ENCODE data around the gene SIGLEC5. TPM values are rescaled to one million over a fixed set of nuclear protein-coding genes. Genes with fewer than 3 reads are reported as not detected.
"Not testable (repeated sequence)": the region's sequence is repeated elsewhere in the genome, so short reads cannot be mapped to it uniquely, and the experiment has no call there.

SIGLEC5 gene, protein sequence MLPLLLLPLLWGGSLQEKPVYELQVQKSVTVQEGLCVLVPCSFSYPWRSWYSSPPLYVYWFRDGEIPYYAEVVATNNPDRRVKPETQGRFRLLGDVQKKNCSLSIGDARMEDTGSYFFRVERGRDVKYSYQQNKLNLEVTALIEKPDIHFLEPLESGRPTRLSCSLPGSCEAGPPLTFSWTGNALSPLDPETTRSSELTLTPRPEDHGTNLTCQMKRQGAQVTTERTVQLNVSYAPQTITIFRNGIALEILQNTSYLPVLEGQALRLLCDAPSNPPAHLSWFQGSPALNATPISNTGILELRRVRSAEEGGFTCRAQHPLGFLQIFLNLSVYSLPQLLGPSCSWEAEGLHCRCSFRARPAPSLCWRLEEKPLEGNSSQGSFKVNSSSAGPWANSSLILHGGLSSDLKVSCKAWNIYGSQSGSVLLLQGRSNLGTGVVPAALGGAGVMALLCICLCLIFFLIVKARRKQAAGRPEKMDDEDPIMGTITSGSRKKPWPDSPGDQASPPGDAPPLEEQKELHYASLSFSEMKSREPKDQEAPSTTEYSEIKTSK
- polyA plus RNA-seq, result not detected

DNA sequence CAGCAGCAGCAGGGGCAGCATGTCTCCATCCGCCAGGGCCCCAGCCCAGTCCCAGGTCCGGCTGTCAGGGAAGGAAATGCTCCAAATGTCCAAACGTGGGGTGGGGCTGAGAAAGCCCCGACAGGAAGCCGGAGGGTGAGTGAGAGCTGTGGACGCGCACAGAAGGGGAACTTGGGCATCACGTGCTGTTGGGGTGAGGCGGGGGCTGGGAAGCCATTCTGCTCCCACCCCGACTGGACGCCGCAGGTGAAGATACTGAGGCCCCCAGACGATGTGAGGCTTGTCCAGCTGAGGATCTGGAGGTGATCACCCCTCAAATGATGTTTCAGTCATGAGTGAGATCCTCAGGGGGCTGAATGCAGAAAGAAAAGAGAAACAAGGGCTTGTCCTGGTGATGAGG is at the start of gene SIGLEC5:
SIGLEC5 (minus strand) TSS at position 87 of the 400 bp plus-strand sequence; CDS start at position 21, 66 bp downstream.
- H3K9me3 Mint-ChIP-seq, H3K27me3 Mint-ChIP-seq, H3K36me3 Mint-ChIP-seq: not testable (repeated sequence)
- peaks cover 10 to 29% (median 11%) of the 10 kb centered on the region in 3 donors for H3K4me1 Mint-ChIP-seq
- H3K4me3 Mint-ChIP-seq, result peak within 1 kb of the TSS in 3 of 4 donors; percentile 81 to 96 (median 92)
- H3K27ac Mint-ChIP-seq, result peak within 1 kb of the TSS in 2 of 3 donors; percentile 74 to 85

DNA sequence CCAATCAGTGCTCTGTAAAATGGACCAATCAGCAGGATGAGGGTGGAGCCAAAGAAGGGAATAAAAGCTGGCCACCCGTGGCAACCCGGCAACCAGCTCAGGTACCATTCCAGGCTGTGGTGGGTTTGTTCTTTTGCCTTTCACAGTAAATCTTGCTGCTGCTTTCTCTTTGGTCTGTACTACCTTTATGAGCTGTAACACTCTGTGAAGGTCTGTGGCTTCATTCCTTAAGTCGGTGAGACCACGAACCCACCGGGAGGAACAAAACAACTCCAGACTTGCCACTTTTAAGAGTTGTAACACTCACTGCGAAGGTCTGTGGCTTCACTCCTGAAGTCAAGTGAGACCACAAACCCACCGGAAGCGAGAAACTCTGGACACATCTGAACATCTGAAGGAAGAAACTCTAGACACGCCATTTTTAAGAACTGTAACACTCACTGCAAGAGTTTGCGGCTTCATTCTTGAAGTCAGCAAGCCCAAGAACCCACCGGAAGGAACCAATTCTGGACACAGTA is 46.4 kb upstream of the SIGLEC5 start:
- H3K9me3 Mint-ChIP-seq, result peaks cover 0 to 1% (median 0%) of the 10 kb centered on the region in 3 donors
- peaks cover 17% of the 10 kb centered on the region for H3K27me3 Mint-ChIP-seq
- H3K4me3 Mint-ChIP-seq, result no peak overlapping the region
- peak overlapping the region in 1 of 3 donors; percentile 50 for H3K27ac Mint-ChIP-seq
- no peaks in the 10 kb centered on the region for H3K4me1 Mint-ChIP-seq
- no peaks in the 10 kb centered on the region for H3K36me3 Mint-ChIP-seq

DNA sequence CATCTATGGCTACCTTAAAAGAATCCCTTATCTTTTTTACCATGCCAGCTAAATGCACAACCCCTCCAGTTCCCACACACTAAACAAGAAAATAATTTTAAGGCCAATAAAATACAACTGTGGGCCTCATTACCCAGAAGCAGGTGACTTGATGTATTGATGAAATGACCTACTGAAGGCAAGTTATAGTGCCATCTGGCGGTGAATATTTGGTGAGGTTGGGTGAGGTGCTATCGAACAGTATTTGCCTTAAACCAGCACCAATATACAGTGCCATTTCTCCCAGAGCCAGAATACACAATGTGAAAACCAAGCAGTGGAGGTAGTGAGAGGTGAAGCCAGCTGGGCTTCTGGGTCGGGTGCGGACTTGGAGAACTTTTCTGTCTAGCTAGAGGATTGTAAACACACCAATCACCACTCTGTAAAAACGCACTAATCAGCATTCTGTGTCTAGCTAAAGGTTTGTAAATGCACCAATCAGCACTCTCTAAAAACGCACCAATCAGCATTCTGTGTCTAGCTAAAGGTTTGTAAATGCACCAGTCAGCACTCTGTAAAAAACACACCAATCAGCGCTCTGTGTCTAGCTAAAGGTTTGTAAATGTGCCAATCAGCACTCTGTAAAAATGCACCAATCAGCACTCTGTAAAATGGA is 45.8 kb upstream of the SIGLEC5 start:
- peaks cover 17% of the 10 kb centered on the region for H3K27me3 Mint-ChIP-seq

DNA sequence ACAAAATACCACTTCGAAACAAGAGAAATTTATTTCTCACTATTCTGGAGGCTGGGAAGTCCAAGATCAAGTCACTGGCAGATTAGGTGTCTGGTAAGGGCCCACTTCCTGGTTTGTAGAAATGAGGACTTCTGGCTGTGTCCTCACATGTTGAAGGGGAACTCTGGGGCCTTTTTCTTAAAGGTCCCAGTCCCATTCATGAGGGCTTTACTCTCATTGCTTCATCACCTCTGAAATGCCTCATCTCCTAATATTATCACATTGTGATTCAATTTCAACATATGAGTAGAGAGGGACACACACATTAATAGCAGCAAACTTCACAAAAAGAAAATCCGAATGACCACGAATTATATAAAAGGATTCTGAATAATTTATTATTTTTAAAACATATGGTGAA is 38.0 kb upstream of the SIGLEC5 start:
- no peak overlapping the region for H3K4me3 Mint-ChIP-seq
- no peak overlapping the region for H3K27ac Mint-ChIP-seq
- peaks cover 2% of the 10 kb centered on the region for H3K36me3 Mint-ChIP-seq
- H3K4me1 Mint-ChIP-seq, result no peaks in the 10 kb centered on the region
- peaks cover 28% of the 10 kb centered on the region for H3K27me3 Mint-ChIP-seq
- peaks cover 0 to 5% (median 2%) of the 10 kb centered on the region in 3 donors for H3K9me3 Mint-ChIP-seq

More for the DNA sequence above, 45.8 kb upstream of the SIGLEC5 start:
- not testable (repeated sequence) for H3K4me3 Mint-ChIP-seq, H3K36me3 Mint-ChIP-seq, H3K27ac Mint-ChIP-seq, H3K4me1 Mint-ChIP-seq, H3K9me3 Mint-ChIP-seq

DNA sequence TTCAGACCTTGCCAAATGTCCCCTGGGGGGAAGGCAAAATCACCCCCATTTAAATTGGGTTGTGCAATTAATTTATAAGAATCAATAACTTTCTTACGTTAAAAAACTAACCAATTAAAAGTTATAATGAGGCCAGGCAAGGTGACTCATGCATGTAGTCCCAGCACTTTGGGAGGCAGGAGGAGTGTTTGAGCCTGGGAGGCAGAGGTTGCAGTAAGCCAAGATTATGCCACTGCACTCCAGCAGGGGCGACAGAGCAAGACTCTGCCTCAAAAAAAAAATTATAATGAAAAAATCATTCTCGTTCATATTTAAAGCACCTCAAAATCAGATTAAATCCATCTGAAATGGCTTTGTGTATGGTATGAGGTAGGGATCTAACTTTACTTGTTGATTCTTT is 34.8 kb upstream of the SIGLEC5 start:
- H3K36me3 Mint-ChIP-seq, result peaks cover 2% of the 10 kb centered on the region

DNA sequence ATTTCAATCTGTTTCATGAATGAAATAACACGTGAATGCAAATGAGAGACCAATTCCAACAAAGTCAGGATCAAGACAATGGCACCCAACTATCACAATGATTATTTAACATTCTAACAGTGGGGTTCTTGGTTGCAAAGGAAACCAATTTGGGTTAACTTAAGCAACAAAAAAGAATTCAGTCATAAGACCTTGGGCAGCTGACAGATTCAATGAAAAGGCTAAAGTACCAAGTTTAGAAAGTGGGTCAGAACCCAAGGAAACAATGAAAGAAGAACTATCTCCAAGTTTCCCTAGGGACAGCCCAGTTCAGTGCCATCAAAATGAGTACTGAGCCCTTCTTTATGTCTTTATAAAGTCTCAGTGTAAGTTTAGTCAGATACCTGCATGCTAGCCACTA is 33.9 kb upstream of the SIGLEC5 start:
- no peaks in the 10 kb centered on the region for H3K4me1 Mint-ChIP-seq
- H3K9me3 Mint-ChIP-seq, result peaks cover 0 to 5% (median 0%) of the 10 kb centered on the region in 3 donors
- H3K4me3 Mint-ChIP-seq, result no peak overlapping the region
- peaks cover 30% of the 10 kb centered on the region for H3K27me3 Mint-ChIP-seq
- no peak overlapping the region for H3K27ac Mint-ChIP-seq
- peaks cover 2% of the 10 kb centered on the region for H3K36me3 Mint-ChIP-seq

More for the DNA sequence above, 34.8 kb upstream of the SIGLEC5 start:
- Mint-ChIP-seq H3K4me1 (no peaks in the 10 kb centered on the region), H3K9me3 (peaks cover 0 to 5% (median under 1%) of the 10 kb centered on the region in 3 donors), H3K27me3 (peaks cover 34% of the 10 kb centered on the region), H3K27ac (no peak overlapping the region), H3K4me3 (no peak overlapping the region)

DNA sequence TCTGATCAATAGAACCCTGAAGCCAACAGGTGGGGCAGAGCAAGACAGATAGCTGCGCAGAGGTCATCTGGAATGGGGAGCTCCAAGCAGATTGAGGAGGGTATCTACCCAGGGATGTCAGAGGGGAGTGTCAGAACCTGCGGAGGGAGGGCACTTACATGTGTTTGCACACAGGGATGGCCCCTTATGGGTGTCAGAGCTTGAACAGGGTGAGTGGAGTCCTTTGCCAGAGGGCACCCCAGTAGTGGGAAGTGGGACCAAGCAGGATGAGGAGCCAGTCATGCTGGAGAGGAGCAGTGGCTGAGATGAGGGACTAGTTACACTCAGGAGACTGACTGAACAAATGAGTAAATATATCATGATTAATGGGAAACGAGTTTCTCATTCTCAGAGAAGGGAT is 33.4 kb upstream of the SIGLEC5 start:
- Mint-ChIP-seq H3K36me3 (peaks cover 2% of the 10 kb centered on the region), H3K4me1 (peaks cover 0 to under 1% (median 0%) of the 10 kb centered on the region in 3 donors), H3K27me3 (peaks cover 30% of the 10 kb centered on the region), H3K4me3 (no peak overlapping the region), H3K9me3 (peaks cover 0 to 5% (median 0%) of the 10 kb centered on the region in 3 donors), H3K27ac (no peak overlapping the region)

DNA sequence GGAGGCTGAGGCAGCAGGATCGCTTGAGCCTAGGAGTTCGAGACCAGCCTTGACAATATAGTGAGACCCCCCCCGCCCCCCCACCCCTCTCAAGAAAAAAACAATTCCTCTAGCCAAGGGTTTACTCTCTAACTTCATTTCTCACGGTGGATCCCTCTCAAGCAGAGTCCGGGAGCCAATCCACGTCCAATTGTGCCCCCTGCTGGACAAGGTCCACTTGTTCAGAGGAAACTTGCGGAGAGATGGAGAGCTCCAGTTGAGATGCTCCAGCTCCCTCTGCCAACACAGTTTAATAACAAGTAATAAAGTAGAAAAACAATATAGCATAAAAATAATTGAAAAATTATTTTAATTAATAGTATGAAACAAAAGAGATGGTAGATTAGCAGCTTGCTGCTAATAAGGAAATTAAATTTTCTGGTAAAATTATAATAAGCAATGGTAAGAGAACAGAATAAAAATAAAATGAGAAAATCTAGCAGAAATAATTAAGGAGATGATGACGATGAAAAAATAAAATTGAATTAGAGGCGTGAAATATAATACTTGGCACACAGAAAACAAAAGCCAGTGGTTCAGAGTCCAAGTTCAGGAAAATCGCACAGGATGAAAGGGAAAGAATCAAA is 30.9 kb upstream of the SIGLEC5 start:
- no peak overlapping the region for H3K4me3 Mint-ChIP-seq
- peaks cover 6 to 11% (median 9%) of the 10 kb centered on the region in 3 donors for H3K4me1 Mint-ChIP-seq
- peaks cover 2% of the 10 kb centered on the region for H3K36me3 Mint-ChIP-seq
- H3K27ac Mint-ChIP-seq, result no peak overlapping the region
- peaks cover 24% of the 10 kb centered on the region for H3K27me3 Mint-ChIP-seq
- peaks cover 0 to 2% (median 0%) of the 10 kb centered on the region in 3 donors for H3K9me3 Mint-ChIP-seq

DNA sequence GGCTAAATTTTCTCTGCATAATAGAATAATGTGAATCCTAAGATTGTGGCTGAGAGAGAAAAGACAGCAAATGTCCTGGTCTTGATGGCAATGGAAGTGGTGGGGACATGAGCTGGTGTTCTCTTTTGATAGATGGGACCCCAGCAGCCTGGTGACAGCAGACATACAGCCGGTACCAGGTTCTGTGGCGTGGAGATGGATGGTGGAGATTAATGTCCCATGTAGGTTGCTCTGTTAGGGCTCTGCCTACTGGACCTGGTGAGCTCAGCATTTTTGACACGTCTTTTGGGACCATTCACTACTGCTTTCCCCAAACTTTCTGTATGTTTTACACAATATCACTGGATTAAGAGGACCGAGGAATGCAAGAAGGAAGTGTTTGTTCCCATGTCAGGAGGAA is 24.6 kb upstream of the SIGLEC5 start:
- Mint-ChIP-seq H3K4me1 (peaks cover 37 to 42% (median 40%) of the 10 kb centered on the region in 3 donors), H3K27me3 (no peaks in the 10 kb centered on the region), H3K4me3 (peak overlapping the region in 1 of 4 donors; percentile 28), H3K27ac (no peak overlapping the region), H3K9me3 (no peaks in the 10 kb centered on the region), H3K36me3 (no peaks in the 10 kb centered on the region)

DNA sequence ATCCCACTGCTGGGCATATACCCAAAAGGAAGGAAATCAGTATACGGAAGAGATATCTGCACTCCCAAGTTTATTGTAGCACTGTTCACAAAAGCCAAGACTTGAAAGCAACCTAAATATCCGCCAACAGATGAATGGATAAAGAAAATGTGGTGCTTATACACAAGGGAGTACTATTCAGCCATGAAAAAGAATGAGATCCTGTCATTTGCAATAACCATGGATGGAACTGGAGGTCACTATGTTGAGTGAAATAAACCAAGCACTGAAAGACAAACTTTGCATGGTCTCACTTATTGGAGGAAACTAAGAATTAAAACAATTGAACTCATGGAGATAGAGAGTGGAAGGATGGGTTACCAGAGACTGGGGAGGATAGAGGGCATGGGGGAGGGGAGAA is 23.0 kb upstream of the SIGLEC5 start:
- no peak overlapping the region for H3K27ac Mint-ChIP-seq
- H3K9me3 Mint-ChIP-seq, result no peaks in the 10 kb centered on the region
- no peak overlapping the region for H3K4me3 Mint-ChIP-seq
- peaks cover 42 to 44% (median 44%) of the 10 kb centered on the region in 3 donors for H3K4me1 Mint-ChIP-seq
- H3K27me3 Mint-ChIP-seq, result no peaks in the 10 kb centered on the region
- no peaks in the 10 kb centered on the region for H3K36me3 Mint-ChIP-seq

DNA sequence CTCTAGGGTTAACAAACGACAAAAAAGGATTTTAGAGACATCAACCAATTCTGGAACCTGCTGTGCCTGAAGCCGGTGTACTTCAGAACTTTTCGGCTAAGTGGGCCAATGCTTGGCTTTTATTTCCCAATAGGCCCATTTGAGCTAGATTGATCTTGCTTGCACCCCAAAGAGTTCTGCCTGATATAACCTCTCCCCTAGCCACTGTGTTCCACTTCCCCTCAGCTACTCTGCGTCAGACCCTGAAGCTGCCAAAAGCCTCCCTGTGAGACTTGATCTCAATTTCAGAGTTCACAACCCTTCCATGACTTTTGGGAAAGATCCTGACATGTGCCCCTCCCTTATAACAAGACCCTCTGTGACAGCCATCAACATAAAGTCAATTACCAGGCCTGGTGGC is 22.1 kb upstream of the SIGLEC5 start:
- H3K27ac Mint-ChIP-seq, result no peak overlapping the region

DNA sequence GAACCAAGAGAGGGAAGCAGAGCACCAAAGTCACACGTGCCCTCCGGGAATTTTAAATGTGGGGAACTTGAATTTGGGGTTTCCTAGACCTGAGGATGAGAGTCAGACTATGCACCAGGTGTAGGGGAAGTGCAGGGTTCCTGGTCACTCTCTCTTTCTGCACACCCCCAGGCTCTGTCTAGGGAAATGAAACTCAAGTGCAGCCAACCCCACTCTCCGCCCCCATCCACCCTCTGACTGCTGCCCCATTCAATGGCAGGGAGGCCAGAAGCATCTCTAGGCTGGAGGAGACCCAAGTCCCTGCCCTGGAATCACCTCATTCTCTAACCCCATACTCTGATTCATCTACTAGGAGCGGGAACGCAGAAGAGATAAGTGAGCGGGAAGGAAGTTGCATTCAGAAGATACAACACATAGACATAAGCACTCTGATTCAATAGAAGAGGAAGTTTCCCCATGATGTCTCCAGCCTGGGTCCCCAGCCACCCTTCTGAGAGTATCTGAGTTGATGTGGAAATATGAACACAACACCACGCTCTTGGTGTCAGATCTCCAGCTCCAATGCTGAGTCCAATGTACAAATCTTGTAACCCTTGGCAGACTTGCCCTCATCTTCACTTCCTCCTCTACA is 21.1 kb upstream of the SIGLEC5 start:
- Mint-ChIP-seq H3K27ac (peak overlapping the region; percentile 50 to 93 (median 52)), H3K4me1 (peaks cover 41 to 45% (median 42%) of the 10 kb centered on the region in 3 donors), H3K4me3 (peak overlapping the region; percentile 26 to 89 (median 60)), H3K27me3 (no peaks in the 10 kb centered on the region), H3K36me3 (no peaks in the 10 kb centered on the region), H3K9me3 (no peaks in the 10 kb centered on the region)

More for the DNA sequence above, 22.1 kb upstream of the SIGLEC5 start:
- H3K9me3 Mint-ChIP-seq, result no peaks in the 10 kb centered on the region
- peaks cover 42 to 46% (median 46%) of the 10 kb centered on the region in 3 donors for H3K4me1 Mint-ChIP-seq
- no peaks in the 10 kb centered on the region for H3K27me3 Mint-ChIP-seq
- peak overlapping the region in 1 of 4 donors; percentile 28 for H3K4me3 Mint-ChIP-seq
- H3K36me3 Mint-ChIP-seq, result no peaks in the 10 kb centered on the region

DNA sequence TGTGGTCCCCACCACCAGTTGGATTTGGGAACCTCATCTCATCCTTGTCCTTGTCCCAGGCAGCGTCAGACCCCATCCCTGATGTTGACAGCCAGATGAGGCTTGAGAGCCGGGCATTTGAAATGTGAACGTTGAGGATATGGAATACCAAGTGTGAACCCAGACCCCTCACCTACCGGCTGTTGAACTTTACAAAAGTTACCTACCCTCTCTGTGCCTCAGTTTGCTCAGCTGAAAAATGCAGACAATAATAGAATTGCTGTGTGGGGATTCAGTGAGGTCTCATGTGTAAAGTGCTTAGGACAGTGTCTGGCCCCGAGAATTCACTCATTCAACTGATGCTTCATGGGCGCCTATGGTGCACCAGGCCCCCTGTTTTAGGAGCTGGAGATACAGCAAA is 17.1 kb upstream of the SIGLEC5 start:
- no peaks in the 10 kb centered on the region for H3K9me3 Mint-ChIP-seq
- H3K4me3 Mint-ChIP-seq, result peak overlapping the region; percentile 56 to 94 (median 76)
- H3K4me1 Mint-ChIP-seq, result peaks cover 47% of the 10 kb centered on the region in 3 donors

DNA sequence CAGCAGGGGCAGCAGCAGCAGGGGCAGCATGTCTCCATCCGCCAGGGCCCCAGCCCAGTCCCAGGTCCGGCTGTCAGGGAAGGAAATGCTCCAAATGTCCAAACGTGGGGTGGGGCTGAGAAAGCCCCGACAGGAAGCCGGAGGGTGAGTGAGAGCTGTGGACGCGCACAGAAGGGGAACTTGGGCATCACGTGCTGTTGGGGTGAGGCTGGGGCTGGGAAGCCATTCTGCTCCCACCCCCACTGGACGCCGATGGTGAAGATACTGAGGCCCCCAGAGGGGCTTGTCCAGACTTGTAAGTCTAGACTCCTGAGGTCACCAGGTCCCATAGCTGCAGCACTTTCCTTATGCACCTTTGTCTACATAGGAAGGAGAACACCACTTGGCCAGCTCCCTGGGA is 16.5 kb upstream of the SIGLEC5 start, which contains the start of gene SIGLEC14:
SIGLEC14 (minus strand) TSS at position 96 of the 400 bp plus-strand sequence; CDS start at position 30, 66 bp downstream.
- H3K4me3 Mint-ChIP-seq, result peak within 1 kb of the TSS; percentile 91 to 100 (median 96)
- H3K4me1 Mint-ChIP-seq, result peaks cover 44 to 47% (median 46%) of the 10 kb centered on the region in 3 donors
- not testable (repeated sequence) for H3K9me3 Mint-ChIP-seq, H3K36me3 Mint-ChIP-seq, H3K27me3 Mint-ChIP-seq
- peak within 1 kb of the TSS; percentile 73 to 98 (median 92) for H3K27ac Mint-ChIP-seq

More for the DNA sequence above, 17.1 kb upstream of the SIGLEC5 start:
- Mint-ChIP-seq H3K27me3 (no peaks in the 10 kb centered on the region), H3K27ac (peak overlapping the region in 2 of 3 donors; percentile 73 to 92), H3K36me3 (no peaks in the 10 kb centered on the region)
